ENCODE measurements around the gene EEFSEC. TPM values are rescaled to one million over a fixed set of nuclear protein-coding genes. Genes with fewer than 3 reads are reported as not detected.

The EEFSEC gene
- total RNA-seq, 1 donor from 2014 or later: 8.6 TPM

DNA sequence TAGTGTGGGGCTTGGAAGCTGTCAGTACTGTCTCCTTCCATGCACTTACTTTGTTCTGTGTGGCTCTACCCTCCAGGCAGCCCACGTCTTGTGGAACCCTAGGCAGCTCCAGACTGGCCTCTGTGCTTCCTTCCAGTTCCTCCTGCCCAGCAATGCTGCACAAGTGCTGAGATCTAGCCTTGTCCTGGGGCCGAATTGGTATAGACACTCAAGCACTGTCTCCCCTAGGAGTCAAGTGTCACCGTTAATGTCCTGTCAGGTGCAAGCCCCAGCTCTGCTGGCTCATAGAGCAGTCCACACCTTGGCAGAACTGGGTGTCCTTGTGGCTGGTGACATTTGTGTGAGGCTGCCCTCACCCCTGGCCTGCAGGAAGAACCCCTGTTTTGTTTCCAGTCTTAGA is 130.1 kb downstream of the EEFSEC start:
- no peak for DNase-seq (ENCODE audit: low read depth)

GRCh38 chr3:128285042-128285966 is 132.0 kb downstream of the EEFSEC start:
- no peak for DNase-seq (ENCODE audit: low read depth)

DNA sequence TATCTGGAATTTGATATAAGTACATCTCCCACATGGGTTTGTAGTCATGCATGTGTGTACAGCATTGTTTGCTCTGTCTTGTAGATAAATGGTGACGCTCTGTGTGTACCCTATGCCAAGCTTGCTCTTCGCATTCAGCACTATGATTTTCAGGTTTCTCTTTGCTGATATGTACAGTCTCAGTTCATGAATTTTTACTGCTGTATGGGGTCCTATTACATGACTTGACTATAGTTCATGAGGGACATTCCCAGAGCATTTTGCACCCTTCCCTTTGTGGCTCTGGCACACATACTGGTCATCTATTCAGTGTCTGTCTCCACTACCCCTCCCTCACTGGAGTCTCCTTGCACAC is 132.7 kb downstream of the EEFSEC start:
- no peak for DNase-seq (ENCODE audit: low read depth)

- DNase-seq (ENCODE audit: low read depth): no peak
Observed at GRCh38 chr3:128286691-128287090, 133.4 kb downstream of the EEFSEC start.

DNA sequence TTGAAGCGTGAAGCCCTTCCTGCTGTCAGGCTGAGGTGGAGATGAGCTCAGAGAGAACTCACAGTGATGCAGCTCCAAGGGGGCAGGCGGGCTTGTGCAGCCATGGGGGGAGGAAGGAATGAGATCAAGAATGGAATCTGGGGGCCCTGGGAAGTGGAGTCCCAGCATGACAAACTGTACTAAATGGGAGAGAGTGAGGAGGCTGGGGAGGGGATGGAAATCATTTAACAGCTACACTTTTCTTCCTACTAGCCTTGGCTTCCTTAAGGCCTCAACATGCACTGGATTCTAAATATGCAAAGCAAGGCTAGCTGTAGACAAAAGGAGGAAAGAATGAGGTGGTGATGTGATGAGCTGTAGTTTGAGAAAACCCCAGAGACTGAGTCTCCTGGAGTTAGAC is 133.9 kb downstream of the EEFSEC start:
- no peak for DNase-seq (ENCODE audit: low read depth)

GRCh38 chr3:128289534-128289933 is 136.3 kb downstream of the EEFSEC start:
- DNase-seq (ENCODE audit: low read depth): no peak

GRCh38 chr3:128290484-128290883 is 137.2 kb downstream of the EEFSEC start:
- DNase-seq (ENCODE audit: low read depth): no peak

- no peak for DNase-seq (ENCODE audit: low read depth)
Observed at GRCh38 chr3:128293930-128294329, 140.6 kb downstream of the EEFSEC start.

DNA sequence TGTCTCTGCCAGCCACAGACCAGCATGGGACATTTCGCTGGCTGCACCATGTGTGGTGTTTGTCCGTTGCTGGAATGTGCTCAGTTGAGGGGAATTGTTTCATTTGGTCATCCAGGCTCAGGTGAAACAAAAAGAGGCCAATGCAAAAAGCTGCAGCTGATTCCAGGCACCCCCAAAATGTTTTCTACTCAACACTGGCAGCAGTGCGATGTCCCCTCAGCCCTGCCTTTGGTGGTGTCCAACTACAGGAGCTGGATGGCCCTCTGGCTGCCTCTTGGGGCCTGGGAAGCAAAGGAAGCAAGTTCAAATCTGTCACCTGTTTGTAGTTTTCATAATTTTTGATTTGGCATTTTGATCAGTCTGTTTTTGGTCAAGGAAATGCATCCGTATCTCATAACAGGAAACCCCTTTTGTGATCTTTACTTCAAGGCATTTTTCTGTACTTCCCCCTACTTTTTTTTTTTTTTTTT is 141.8 kb downstream of the EEFSEC start:
- DNase-seq (ENCODE audit: low read depth): no peak

- DNase-seq (ENCODE audit: low read depth): no peak
Observed at GRCh38 chr3:128296469-128297251, 143.4 kb downstream of the EEFSEC start.

GRCh38 chr3:128297401-128298138 is 144.3 kb downstream of the EEFSEC start:
- no peak for DNase-seq (ENCODE audit: low read depth)

GRCh38 chr3:128301186-128302023 is 148.1 kb downstream of the EEFSEC start:
- DNase-seq (ENCODE audit: low read depth): no peak

DNA sequence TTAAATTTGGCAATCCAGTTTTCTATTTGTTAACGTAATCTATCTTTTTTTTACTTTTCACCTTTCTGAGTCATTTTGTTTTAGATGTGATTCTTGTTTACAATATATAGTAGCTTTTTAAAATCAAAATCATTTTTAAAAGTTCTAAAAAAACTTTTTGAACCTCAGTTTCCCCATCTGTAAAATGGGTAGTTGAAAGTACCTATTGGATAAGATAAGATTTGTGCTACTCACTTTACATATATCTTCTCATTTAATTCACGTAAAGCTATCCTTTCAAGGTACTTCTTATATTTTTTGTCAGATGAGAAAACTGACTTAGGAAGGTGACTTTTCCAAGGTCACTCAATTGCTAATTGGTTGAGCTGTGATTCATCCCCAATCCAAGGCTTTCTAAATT is 153.2 kb downstream of the EEFSEC start:
- no peak for DNase-seq (ENCODE audit: low read depth)

- DNase-seq (ENCODE audit: low read depth): no peak
Observed at GRCh38 chr3:128307029-128307633, 153.8 kb downstream of the EEFSEC start.

DNA sequence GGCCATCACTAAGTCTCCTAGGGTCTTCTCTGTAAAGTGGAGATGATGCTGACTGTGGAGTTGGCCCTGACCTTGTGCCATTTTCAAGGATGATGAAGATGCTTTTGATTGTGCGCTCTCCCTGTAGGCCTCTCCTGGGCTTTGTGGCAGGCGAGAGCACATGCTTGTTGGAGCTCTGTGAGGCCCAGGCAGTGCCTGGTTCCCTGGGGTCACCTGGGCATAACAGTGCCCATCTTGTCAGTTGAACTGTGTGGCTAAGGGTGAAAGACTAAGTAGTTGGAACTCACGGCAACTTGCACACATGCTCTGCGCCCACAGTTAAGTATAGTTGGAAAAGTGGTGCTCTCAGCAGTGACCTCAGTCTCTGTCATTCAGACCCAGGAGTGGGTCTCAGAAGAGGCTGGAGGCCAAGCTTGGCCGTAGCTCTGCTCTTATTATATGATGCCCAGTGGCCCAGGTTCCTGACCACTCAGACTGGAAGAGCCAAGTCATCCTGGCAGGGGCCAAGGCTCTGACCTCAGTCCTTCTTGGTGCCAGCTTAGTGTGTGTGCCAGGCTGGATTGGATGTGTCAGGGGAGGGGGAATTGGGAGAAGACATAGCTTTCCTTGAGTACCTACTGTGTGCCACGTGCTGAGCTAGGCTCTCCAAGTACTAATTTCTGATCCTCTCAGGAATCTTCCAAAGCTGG is 154.6 kb downstream of the EEFSEC start:
- no peak for DNase-seq (ENCODE audit: low read depth)

GRCh38 chr3:128309026-128309425 is 155.7 kb downstream of the EEFSEC start:
- DNase-seq (ENCODE audit: low read depth): peak; percentile 70

GRCh38 chr3:128310286-128311058 is 157.2 kb downstream of the EEFSEC start:
- DNase-seq (ENCODE audit: low read depth): no peak

GRCh38 chr3:128311441-128311844 is 158.2 kb downstream of the EEFSEC start:
- DNase-seq (ENCODE audit: low read depth): no peak

GRCh38 chr3:128312271-128312670 is 159.0 kb downstream of the EEFSEC start:
- DNase-seq (ENCODE audit: low read depth): no peak

All from myocyte (in vitro differentiated cells).